ENCODE data around the gene ZNF845. TPM values are rescaled to one million over a fixed set of nuclear protein-coding genes. Genes with fewer than 3 reads are reported as not detected.

The ZNF845 gene
- polyA plus RNA-seq, 3 donors, result 0.51 to 3.6 (median 2.6) TPM

DNA sequence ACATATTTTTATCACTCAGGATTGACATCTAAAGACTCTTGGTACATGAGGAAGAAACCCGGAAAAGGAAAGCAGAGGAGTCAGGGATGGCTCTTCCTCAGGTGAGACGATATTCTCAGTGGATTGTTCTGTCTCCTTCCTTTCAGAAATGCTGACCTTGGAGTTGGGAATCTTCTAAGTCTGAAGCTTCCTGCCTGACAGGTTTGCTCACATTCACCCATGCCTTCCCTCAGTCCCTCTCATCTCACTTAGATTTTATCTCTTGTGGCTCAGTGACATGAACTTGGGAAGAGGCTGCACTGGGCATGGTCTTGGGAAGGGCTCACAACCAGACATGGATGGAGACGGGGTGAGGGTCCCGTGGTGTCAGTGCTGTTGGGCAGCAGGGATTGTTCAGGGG lies 38.6 kb downstream of the ZNF845 start:
- TF ChIP-seq, protein P1, sequence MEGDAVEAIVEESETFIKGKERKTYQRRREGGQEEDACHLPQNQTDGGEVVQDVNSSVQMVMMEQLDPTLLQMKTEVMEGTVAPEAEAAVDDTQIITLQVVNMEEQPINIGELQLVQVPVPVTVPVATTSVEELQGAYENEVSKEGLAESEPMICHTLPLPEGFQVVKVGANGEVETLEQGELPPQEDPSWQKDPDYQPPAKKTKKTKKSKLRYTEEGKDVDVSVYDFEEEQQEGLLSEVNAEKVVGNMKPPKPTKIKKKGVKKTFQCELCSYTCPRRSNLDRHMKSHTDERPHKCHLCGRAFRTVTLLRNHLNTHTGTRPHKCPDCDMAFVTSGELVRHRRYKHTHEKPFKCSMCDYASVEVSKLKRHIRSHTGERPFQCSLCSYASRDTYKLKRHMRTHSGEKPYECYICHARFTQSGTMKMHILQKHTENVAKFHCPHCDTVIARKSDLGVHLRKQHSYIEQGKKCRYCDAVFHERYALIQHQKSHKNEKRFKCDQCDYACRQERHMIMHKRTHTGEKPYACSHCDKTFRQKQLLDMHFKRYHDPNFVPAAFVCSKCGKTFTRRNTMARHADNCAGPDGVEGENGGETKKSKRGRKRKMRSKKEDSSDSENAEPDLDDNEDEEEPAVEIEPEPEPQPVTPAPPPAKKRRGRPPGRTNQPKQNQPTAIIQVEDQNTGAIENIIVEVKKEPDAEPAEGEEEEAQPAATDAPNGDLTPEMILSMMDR (IDR thresholded peaks at IDR 0.05), result no peak
- intact Hi-C loops (cut with micrococcal nuclease), result no loop called here
- H4K20me1 ChIP-seq (ENCODE audit: insufficient read depth, low read length), result no peaks in the 10 kb centered on the region
- H3K36me3 ChIP-seq (replicated peaks in 1 of 2; ENCODE audit: control insufficient read depth in 1 of 2, insufficient read depth in 2 of 2, low read length in 2 of 2), result peaks cover 23 to 46% of the 10 kb centered on the region in 2 donors
- Mint-ChIP-seq H3K27ac (no peak overlapping the region), H3K4me3 (no peak overlapping the region), H3K27me3 (ENCODE audit: low read depth in 3 of 3) (peaks cover 0 to 5% (median 3%) of the 10 kb centered on the region in 3 donors), H3K36me3 (peaks cover 46 to 67% of the 10 kb centered on the region in 2 donors), H3K9me3 (peaks cover 35 to 81% (median 66%) of the 10 kb centered on the region in 7 donors), H3K4me1 (no peaks in the 10 kb centered on the region)
- H3K79me2 ChIP-seq (ENCODE audit: insufficient read depth, low read length), result no peaks in the 10 kb centered on the region
- no peaks in the 10 kb centered on the region for H3K27me3 ChIP-seq (ENCODE audit: control insufficient read depth in 2 of 2, insufficient read depth in 2 of 2, low read length in 2 of 2)
- H3K4me1 ChIP-seq (ENCODE audit: control insufficient read depth in 1 of 2, insufficient read depth in 2 of 2, low read length in 2 of 2), result no peaks in the 10 kb centered on the region
- no peak overlapping the region for H3K27ac ChIP-seq (ENCODE audit: low read depth in 1 of 2, low read length in 2 of 2)
- DNase-seq, result no peak
- 100% methylated on average over 3 of the region's 4 CpGs for WGBS (ENCODE audit: insufficient coverage)
- H2AFZ ChIP-seq (ENCODE audit: insufficient read depth, low read depth, low read length, poor library complexity, severe bottlenecking), result no peak overlapping the region
- H3K9ac ChIP-seq (ENCODE audit: insufficient read depth, low read length, poor library complexity, severe bottlenecking), result no peak overlapping the region
- no peak overlapping the region for H3K4me2 ChIP-seq (replicated peaks; ENCODE audit: extremely low read depth, low read length, poor library complexity, severe bottlenecking)
- no peak overlapping the region for H3K4me3 ChIP-seq (replicated peaks in 1 of 3; ENCODE audit: low read depth in 2 of 3, low read length in 3 of 3)
- H3K9me3 ChIP-seq (replicated peaks in 1 of 2; ENCODE audit: control insufficient read depth in 1 of 2, insufficient read depth in 1 of 2, low read length in 2 of 2), result peaks cover 60 to 64% of the 10 kb centered on the region in 2 donors

DNA sequence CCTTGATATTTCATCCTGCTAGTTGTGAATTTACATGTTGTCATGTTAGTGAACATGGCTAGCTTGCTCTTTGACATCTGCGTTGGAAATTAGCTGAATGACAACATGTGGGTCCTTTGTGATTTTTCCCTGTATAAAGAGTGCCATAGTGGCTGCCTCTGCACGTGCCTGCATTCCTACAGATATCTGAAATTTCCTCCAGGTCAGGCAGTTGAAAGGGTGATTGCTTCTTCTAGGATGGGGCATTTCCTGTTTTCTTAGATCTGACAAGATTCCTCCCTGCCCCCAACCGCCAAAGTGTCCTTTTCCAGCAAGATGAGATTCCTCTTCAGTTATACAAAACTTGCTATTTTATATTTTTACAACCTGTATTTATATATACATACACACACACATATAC lies 40.7 kb downstream of the ZNF845 start:
- no peak overlapping the region for H3K27ac Mint-ChIP-seq
- H3K9me3 ChIP-seq (replicated peaks in 1 of 2; ENCODE audit: control insufficient read depth in 1 of 2, insufficient read depth in 1 of 2, low read length in 2 of 2), result peaks cover 74 to 76% of the 10 kb centered on the region in 2 donors
- H3K4me1 Mint-ChIP-seq, result no peaks in the 10 kb centered on the region
- H3K27ac ChIP-seq (ENCODE audit: low read depth in 1 of 2, low read length in 2 of 2), result no peak overlapping the region
- no peak overlapping the region for H3K4me2 ChIP-seq (replicated peaks; ENCODE audit: extremely low read depth, low read length, poor library complexity, severe bottlenecking)
- peaks cover 64 to 82% of the 10 kb centered on the region in 2 donors for H3K36me3 Mint-ChIP-seq
- peaks cover 0 to 4% (median 3%) of the 10 kb centered on the region in 3 donors for H3K27me3 Mint-ChIP-seq (ENCODE audit: low read depth in 3 of 3)
- peaks cover 31 to 67% of the 10 kb centered on the region in 2 donors for H3K36me3 ChIP-seq (replicated peaks in 1 of 2; ENCODE audit: control insufficient read depth in 1 of 2, insufficient read depth in 2 of 2, low read length in 2 of 2)
- H3K9me3 Mint-ChIP-seq, result peaks cover 44 to 88% (median 76%) of the 10 kb centered on the region in 7 donors
- no peaks in the 10 kb centered on the region for H3K27me3 ChIP-seq (ENCODE audit: control insufficient read depth in 2 of 2, insufficient read depth in 2 of 2, low read length in 2 of 2)
- no peak for DNase-seq
- 50% methylated on average over 2 of the region's 3 CpGs for WGBS (ENCODE audit: insufficient coverage)
- no peaks in the 10 kb centered on the region for H4K20me1 ChIP-seq (ENCODE audit: insufficient read depth, low read length)
- intact Hi-C loops (cut with micrococcal nuclease), result no loop called here
- H3K79me2 ChIP-seq (ENCODE audit: insufficient read depth, low read length), result no peaks in the 10 kb centered on the region
- H2AFZ ChIP-seq (ENCODE audit: insufficient read depth, low read depth, low read length, poor library complexity, severe bottlenecking), result no peak overlapping the region
- H3K4me3 Mint-ChIP-seq, result no peak overlapping the region
- TF ChIP-seq, protein P1 (IDR thresholded peaks at IDR 0.05), result no peak
- H3K9ac ChIP-seq (ENCODE audit: insufficient read depth, low read length, poor library complexity, severe bottlenecking), result no peak overlapping the region
- no peak overlapping the region for H3K4me3 ChIP-seq (replicated peaks in 1 of 3; ENCODE audit: low read depth in 2 of 3, low read length in 3 of 3)
- no peaks in the 10 kb centered on the region for H3K4me1 ChIP-seq (ENCODE audit: control insufficient read depth in 1 of 2, insufficient read depth in 2 of 2, low read length in 2 of 2)
